ENCODE data around the gene PRELID3B. TPM values are rescaled to one million over a fixed set of nuclear protein-coding genes. Genes with fewer than 3 reads are reported as not detected.

The PRELID3B gene
- total RNA-seq, 2 donors from 2014 or later = 168 to 181 TPM

DNA sequence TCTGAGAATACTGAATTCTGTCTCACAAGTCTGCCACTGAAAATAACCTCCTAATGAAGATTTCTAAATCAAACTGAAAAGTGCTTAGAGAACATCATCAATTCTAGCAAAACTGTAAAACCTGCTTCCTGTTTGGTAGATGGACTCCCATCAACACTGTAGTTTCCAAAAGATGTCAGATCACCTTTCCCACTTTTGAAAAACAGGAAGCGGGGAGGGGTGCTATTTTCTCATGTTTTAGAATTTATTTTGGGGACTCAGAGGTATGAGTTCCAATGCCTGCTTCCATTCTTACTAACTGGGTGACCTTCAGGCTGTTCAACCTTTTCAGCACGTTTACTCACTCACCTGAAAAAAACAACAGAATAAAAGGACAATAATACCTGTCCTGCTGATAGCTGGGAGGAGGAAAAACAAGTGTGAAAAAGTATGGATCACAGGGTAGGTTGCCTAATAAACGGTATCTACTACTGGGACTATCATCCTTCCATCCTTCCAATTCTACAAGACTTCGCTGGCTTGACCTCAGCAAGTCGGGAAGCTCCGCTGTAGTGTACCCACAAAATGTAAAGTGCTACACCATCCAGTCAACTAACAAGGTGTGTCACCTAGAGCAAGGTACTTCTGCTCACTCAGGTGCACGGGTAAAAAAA lies 11.5 kb downstream of the PRELID3B start:
- H3K36me3 Mint-ChIP-seq (ENCODE audit: insufficient read depth in 2 of 2) = peaks cover 13 to 52% of the 10 kb centered on the region in 2 donors
- ATAC-seq (replicated peaks in 1 of 2) = no peak
- H3K9me3 Mint-ChIP-seq = no peaks in the 10 kb centered on the region
- no peak for DNase-seq
- H3K4me1 Mint-ChIP-seq (ENCODE audit: low read depth) = peaks cover 79% of the 10 kb centered on the region
- peak overlapping the region; percentile 86 for H3K27ac Mint-ChIP-seq
- peak overlapping the region; percentile 94 to 96 for H3K4me3 Mint-ChIP-seq
- no peaks in the 10 kb centered on the region for H3K27me3 Mint-ChIP-seq (ENCODE audit: low read depth)

GRCh38 chr20:59028812-59029211 lies 13.8 kb downstream of the PRELID3B start:
- Mint-ChIP-seq H3K27ac (peak overlapping the region; percentile 83), H3K36me3 (ENCODE audit: insufficient read depth in 2 of 2) (peaks cover 8 to 46% of the 10 kb centered on the region in 2 donors), H3K27me3 (ENCODE audit: low read depth) (no peaks in the 10 kb centered on the region), H3K4me1 (ENCODE audit: low read depth) (peaks cover 62% of the 10 kb centered on the region), H3K4me3 (peak overlapping the region; percentile 87 to 96), H3K9me3 (no peaks in the 10 kb centered on the region)
- ATAC-seq (replicated peaks in 1 of 2) = no peak
- no peak for DNase-seq

DNA sequence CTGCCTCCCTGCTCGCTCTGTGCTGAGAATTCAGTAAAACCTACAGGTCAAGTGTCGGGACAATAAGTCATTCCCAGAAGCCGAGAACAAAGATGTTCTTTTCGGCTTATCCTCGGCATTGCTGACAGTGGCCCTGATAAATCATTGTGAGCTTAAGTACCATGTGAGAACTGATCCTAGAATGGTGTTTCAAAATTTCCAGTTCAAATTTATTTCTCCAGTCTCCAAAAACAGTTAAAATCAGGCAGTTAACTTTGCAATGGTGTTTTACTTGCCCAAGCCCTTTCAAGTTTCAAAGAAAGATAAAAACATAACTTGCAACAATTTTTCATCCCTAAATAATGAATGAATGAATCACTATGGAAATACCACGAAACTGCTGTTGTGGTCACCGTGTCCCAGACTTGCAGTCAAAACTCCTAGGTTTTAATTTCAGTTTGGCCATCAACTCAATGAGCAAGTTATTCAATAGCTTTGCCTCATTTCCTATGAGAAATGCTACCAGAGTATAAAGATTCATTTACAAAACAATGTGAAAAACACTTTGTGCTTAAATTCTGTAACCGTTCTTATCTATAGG lies 14.8 kb downstream of the PRELID3B start:
- Mint-ChIP-seq H3K4me1 (ENCODE audit: low read depth) (peaks cover 56% of the 10 kb centered on the region), H3K27ac (peak overlapping the region; percentile 59), H3K4me3 (peak overlapping the region in 1 of 2 donors; percentile 36), H3K27me3 (ENCODE audit: low read depth) (no peaks in the 10 kb centered on the region), H3K9me3 (no peaks in the 10 kb centered on the region), H3K36me3 (ENCODE audit: insufficient read depth in 2 of 2) (peaks cover 8 to 45% of the 10 kb centered on the region in 2 donors)
- no peak for DNase-seq
- no peak for ATAC-seq (replicated peaks in 1 of 2)

- ATAC-seq (replicated peaks in 1 of 2) = no peak
- peak overlapping the region in 1 of 2 donors; percentile 36 for H3K4me3 Mint-ChIP-seq
- DNase-seq = no peak
- no peaks in the 10 kb centered on the region for H3K9me3 Mint-ChIP-seq
- H3K27me3 Mint-ChIP-seq (ENCODE audit: low read depth) = no peaks in the 10 kb centered on the region
- peaks cover 7 to 49% of the 10 kb centered on the region in 2 donors for H3K36me3 Mint-ChIP-seq (ENCODE audit: insufficient read depth in 2 of 2)
- peak overlapping the region; percentile 89 for H3K27ac Mint-ChIP-seq
- peaks cover 56% of the 10 kb centered on the region for H3K4me1 Mint-ChIP-seq (ENCODE audit: low read depth)
Observed at GRCh38 chr20:59026904-59027740, 15.5 kb downstream of the PRELID3B start.

GRCh38 chr20:59025511-59025910 lies 17.1 kb downstream of the PRELID3B start:
- Mint-ChIP-seq H3K9me3 (no peaks in the 10 kb centered on the region), H3K36me3 (ENCODE audit: insufficient read depth in 2 of 2) (peaks cover 4 to 40% of the 10 kb centered on the region in 2 donors), H3K4me1 (ENCODE audit: low read depth) (peaks cover 54% of the 10 kb centered on the region), H3K27me3 (ENCODE audit: low read depth) (no peaks in the 10 kb centered on the region), H3K4me3 (no peak overlapping the region), H3K27ac (no peak overlapping the region)
- DNase-seq (no peak), ATAC-seq (replicated peaks in 1 of 2) (no peak)

- Mint-ChIP-seq H3K27me3 (ENCODE audit: low read depth) (no peaks in the 10 kb centered on the region), H3K27ac (no peak overlapping the region), H3K9me3 (no peaks in the 10 kb centered on the region), H3K4me1 (ENCODE audit: low read depth) (peaks cover 50% of the 10 kb centered on the region), H3K36me3 (ENCODE audit: insufficient read depth in 2 of 2) (peaks cover 2 to 36% of the 10 kb centered on the region in 2 donors), H3K4me3 (no peak overlapping the region)
- DNase-seq (no peak), ATAC-seq (replicated peaks in 1 of 2) (no peak)
Observed at GRCh38 chr20:59025086-59025485, 17.5 kb downstream of the PRELID3B start.

- Mint-ChIP-seq H3K4me1 (ENCODE audit: low read depth) (peaks cover 40% of the 10 kb centered on the region), H3K9me3 (no peaks in the 10 kb centered on the region), H3K27ac (no peak overlapping the region), H3K36me3 (ENCODE audit: insufficient read depth in 2 of 2) (peaks cover 2 to 31% of the 10 kb centered on the region in 2 donors), H3K4me3 (no peak overlapping the region), H3K27me3 (ENCODE audit: low read depth) (no peaks in the 10 kb centered on the region)
- DNase-seq (no peak), ATAC-seq (replicated peaks in 1 of 2) (no peak)
Observed at GRCh38 chr20:59024111-59024530, 18.5 kb downstream of the PRELID3B start.

DNA sequence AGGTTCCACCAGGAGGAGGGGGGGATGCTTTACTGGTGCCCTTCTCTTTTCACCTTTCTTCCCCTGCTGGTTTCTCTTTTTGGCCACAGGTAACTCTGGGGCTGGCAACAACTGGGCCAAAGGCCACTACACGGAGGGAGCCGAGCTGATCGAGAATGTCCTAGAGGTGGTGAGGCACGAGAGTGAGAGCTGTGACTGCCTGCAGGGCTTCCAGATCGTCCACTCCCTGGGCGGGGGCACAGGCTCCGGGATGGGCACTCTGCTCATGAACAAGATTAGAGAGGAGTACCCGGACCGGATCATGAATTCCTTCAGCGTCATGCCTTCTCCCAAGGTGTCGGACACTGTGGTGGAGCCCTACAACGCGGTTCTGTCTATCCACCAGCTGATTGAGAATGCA lies 19.0 kb downstream of the PRELID3B start:
- H3K4me1 Mint-ChIP-seq (ENCODE audit: low read depth) = peaks cover 35% of the 10 kb centered on the region
- no peak overlapping the region for H3K4me3 Mint-ChIP-seq
- peaks cover 2 to 28% of the 10 kb centered on the region in 2 donors for H3K36me3 Mint-ChIP-seq (ENCODE audit: insufficient read depth in 2 of 2)
- ATAC-seq (replicated peaks in 1 of 2) (no peak), DNase-seq (no peak)
- no peaks in the 10 kb centered on the region for H3K27me3 Mint-ChIP-seq (ENCODE audit: low read depth)
- no peaks in the 10 kb centered on the region for H3K9me3 Mint-ChIP-seq
- H3K27ac Mint-ChIP-seq = no peak overlapping the region

- H3K27ac Mint-ChIP-seq = no peak overlapping the region
- peaks cover 2 to 23% of the 10 kb centered on the region in 2 donors for H3K36me3 Mint-ChIP-seq (ENCODE audit: insufficient read depth in 2 of 2)
- no peaks in the 10 kb centered on the region for H3K27me3 Mint-ChIP-seq (ENCODE audit: low read depth)
- no peak for DNase-seq
- H3K9me3 Mint-ChIP-seq = no peaks in the 10 kb centered on the region
- no peak overlapping the region for H3K4me3 Mint-ChIP-seq
- peaks cover 31% of the 10 kb centered on the region for H3K4me1 Mint-ChIP-seq (ENCODE audit: low read depth)
- ATAC-seq (replicated peaks in 1 of 2) = no peak
Observed at GRCh38 chr20:59022754-59023153, 19.8 kb downstream of the PRELID3B start.

DNA sequence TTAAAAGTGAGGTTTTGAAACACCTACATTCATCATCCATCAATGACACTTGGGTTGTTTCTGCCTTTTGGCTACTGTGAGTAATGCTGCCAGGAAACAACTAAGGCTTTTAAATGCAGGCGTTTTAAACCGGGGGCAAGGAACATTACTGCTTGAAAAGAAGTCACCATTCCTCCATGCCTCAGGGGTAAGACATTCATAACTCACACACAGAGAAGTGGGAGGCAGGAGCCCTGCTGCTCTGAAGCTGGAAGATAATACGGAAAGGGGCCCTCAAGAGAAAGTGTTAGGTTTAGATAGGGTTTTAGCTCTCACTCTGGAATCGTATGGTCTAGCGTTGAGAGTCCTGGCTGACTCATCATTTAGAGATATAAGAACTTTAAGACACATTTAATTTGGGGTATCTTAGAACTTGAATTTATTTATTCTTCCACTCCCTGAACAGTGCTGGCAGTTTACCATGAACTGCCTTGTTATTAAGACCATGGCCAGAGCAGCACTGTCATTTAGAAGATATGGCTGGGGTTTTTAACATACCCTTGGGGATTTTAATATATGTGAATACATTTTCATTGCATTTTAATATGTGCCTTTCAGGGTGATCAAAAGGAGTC lies 21.5 kb downstream of the PRELID3B start:
- Mint-ChIP-seq H3K27me3 (ENCODE audit: low read depth) (no peaks in the 10 kb centered on the region), H3K4me3 (no peak overlapping the region), H3K27ac (no peak overlapping the region), H3K36me3 (ENCODE audit: insufficient read depth in 2 of 2) (peaks cover 0 to 13% of the 10 kb centered on the region in 2 donors), H3K4me1 (ENCODE audit: low read depth) (peaks cover 29% of the 10 kb centered on the region), H3K9me3 (no peaks in the 10 kb centered on the region)
- DNase-seq = no peak
- ATAC-seq (replicated peaks in 1 of 2) = no peak

DNA sequence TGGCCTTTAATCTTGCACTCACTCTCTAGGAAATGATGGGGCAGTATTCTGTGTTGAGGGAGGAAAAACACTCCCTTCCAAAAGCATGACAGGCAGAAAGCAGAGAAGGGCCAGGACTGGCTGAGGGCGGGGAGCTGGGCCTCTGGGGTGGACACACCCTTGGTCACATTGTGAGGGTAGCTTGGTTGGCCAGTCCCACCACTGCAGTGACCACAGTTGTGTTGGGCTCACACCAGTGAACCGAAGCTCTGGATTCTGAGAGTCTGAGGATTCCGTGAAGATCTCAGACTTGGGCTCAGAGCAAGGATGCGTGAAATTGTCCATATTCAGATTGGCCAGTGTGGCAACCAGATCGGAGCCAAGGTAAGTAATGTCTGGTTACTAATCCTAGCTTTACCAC lies 23.4 kb downstream of the PRELID3B start, which contains the start of gene TUBB1:
Gene TUBB1, plus strand, starts transcription at position 213 of the 400 bp plus-strand sequence. Its CDS starts 94 bp downstream, at position 307.
- DNase-seq (no peak), ATAC-seq (replicated peaks in 1 of 2) (no peak)
- Mint-ChIP-seq H3K36me3 (ENCODE audit: insufficient read depth in 2 of 2) (peaks cover 0 to 6% of the 10 kb centered on the region in 2 donors), H3K27me3 (ENCODE audit: low read depth) (no peaks in the 10 kb centered on the region), H3K4me1 (ENCODE audit: low read depth) (peaks cover 38% of the 10 kb centered on the region), H3K9me3 (no peaks in the 10 kb centered on the region), H3K4me3 (no peak within 1 kb of the TSS), H3K27ac (no peak within 1 kb of the TSS)

DNA sequence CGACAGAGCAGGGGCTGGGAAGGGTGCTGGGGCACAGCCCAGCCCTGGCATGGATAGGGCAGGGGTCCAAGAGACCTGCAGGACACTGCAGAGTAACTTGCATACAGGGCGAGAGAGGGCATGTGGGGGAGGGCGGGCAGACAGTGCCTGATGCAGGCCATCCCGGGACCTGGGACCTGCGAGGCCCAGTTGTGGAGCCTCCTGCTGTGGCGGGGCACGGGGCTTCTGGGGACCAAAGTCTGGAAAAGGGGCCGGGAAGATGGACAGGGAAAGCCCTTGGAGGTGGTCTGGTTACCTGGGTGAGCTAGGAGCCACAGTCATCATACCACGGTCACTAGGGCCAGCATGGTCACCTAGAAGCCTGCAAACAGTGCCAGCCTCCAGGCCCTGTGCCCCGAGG lies 23.8 kb downstream of the PRELID3B start:
- Mint-ChIP-seq H3K27me3 (ENCODE audit: low read depth) (no peaks in the 10 kb centered on the region), H3K9me3 (no peaks in the 10 kb centered on the region), H3K36me3 (ENCODE audit: insufficient read depth in 2 of 2) (peaks cover 0 to 6% of the 10 kb centered on the region in 2 donors), H3K4me1 (ENCODE audit: low read depth) (peaks cover 42% of the 10 kb centered on the region), H3K27ac (no peak overlapping the region), H3K4me3 (no peak overlapping the region)
- ATAC-seq (replicated peaks in 1 of 2) (no peak), DNase-seq (no peak)
